GM18526 (cell line): ENCODE measurements around the gene PLA2G15.

ENCODE experiments used
- POLR2A ChIP-seq: IDR thresholded peaks from 3 replicates; pipeline ENCODE4 v1.6.1; 2011; ENCODE audit not compliant: insufficient read length; ENCODE audit errors: extremely low read depth

The PLA2G15 gene

GRCh38 chr16:68229431-68230175 lies 15.6 kb upstream of the PLA2G15 start:
- no peak for TF ChIP-seq POLR2A

- no peak for TF ChIP-seq POLR2A
These were observed 15.0 kb upstream of the PLA2G15 start for GRCh38 chr16:68230176-68230571.

GRCh38 chr16:68230956-68231355 lies 14.2 kb upstream of the PLA2G15 start:
- TF ChIP-seq POLR2A, result no peak

GRCh38 chr16:68231384-68232136 lies 13.6 kb upstream of the PLA2G15 start:
- TF ChIP-seq POLR2A, result no peak

GRCh38 chr16:68232335-68232734 lies 12.8 kb upstream of the PLA2G15 start:
- TF ChIP-seq POLR2A, result no peak

GRCh38 chr16:68233085-68233834 lies 11.9 kb upstream of the PLA2G15 start:
- TF ChIP-seq POLR2A, result no peak

GRCh38 chr16:68233835-68234187 lies 11.4 kb upstream of the PLA2G15 start:
- TF ChIP-seq POLR2A, result no peak

GRCh38 chr16:68234188-68235107 lies 10.7 kb upstream of the PLA2G15 start:
- no peak for TF ChIP-seq POLR2A

- no peak for TF ChIP-seq POLR2A
These were observed 9.9 kb upstream of the PLA2G15 start for GRCh38 chr16:68235108-68235886.

GRCh38 chr16:68235887-68236136 lies 9.4 kb upstream of the PLA2G15 start, which contains the start of gene ESRP2:
Gene ESRP2 (minus strand): TSS chr16:68236127. CDS start chr16:68236045, 82 bp downstream.
- no peak for TF ChIP-seq POLR2A

GRCh38 chr16:68236137-68236825 lies 8.9 kb upstream of the PLA2G15 start:
- no peak for TF ChIP-seq POLR2A

- TF ChIP-seq POLR2A, result no peak
These were observed 8.3 kb upstream of the PLA2G15 start for GRCh38 chr16:68236826-68237242.

- peak; percentile 58 for TF ChIP-seq POLR2A
These were observed 7.7 kb upstream of the PLA2G15 start for GRCh38 chr16:68237243-68238028.
